ENCODE measurements around the gene CABLES2.

GRCh38 chr20:62402456-62403150 lies 4.5 kb downstream of the CABLES2 start:
- TF ChIP-seq TAF1 (IDR thresholded peaks at IDR 0.05; ENCODE audit: low read depth) = no peak
- no peak for TF ChIP-seq CEBPB (IDR thresholded peaks at IDR 0.05)
- no peak for TF ChIP-seq RAD21 (IDR thresholded peaks at IDR 0.05; ENCODE audit: low read depth)
- no peak for TF ChIP-seq YY1 (IDR thresholded peaks at IDR 0.05; ENCODE audit: low read depth)
- no peak for TF ChIP-seq EP300 (IDR thresholded peaks at IDR 0.05; ENCODE audit: borderline replicate concordance)
